GM10847 (cell line): ENCODE data around the gene PSMB5.

Experiments used
- POLR2A ChIP-seq: IDR thresholded peaks from 2 replicates; pipeline ENCODE4 v1.6.1; 2011; ENCODE audit not compliant: insufficient read length; ENCODE audit errors: extremely low read depth

The PSMB5 gene

DNA sequence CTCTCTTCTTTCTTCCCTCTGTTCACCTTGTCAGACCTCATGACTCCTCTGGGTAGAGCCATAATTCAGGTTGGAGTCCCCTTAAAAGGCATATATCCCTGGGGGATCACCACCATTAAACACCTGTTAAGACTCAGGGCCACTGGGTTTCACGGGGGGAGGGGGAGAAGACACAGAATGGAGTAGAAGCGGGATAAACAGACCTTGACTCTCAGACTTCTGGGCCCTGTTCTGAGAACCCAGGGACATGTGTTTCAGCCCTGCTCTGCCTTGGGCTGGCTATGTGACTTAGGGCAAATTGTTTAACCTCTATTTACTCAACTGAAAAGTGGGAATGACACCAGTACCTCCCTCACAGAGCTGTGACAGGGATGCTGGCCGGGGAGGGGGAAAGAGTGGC, 18.0 kb upstream of the PSMB5 start:
- TF ChIP-seq POLR2A, result no peak

GRCh38 chr14:23052182-23052623, 17.5 kb upstream of the PSMB5 start:
- no peak for TF ChIP-seq POLR2A

GRCh38 chr14:23051141-23052057, 16.7 kb upstream of the PSMB5 start:
- TF ChIP-seq POLR2A, result no peak

- no peak for TF ChIP-seq POLR2A
Observed at GRCh38 chr14:23049011-23049410, 14.3 kb upstream of the PSMB5 start.

DNA sequence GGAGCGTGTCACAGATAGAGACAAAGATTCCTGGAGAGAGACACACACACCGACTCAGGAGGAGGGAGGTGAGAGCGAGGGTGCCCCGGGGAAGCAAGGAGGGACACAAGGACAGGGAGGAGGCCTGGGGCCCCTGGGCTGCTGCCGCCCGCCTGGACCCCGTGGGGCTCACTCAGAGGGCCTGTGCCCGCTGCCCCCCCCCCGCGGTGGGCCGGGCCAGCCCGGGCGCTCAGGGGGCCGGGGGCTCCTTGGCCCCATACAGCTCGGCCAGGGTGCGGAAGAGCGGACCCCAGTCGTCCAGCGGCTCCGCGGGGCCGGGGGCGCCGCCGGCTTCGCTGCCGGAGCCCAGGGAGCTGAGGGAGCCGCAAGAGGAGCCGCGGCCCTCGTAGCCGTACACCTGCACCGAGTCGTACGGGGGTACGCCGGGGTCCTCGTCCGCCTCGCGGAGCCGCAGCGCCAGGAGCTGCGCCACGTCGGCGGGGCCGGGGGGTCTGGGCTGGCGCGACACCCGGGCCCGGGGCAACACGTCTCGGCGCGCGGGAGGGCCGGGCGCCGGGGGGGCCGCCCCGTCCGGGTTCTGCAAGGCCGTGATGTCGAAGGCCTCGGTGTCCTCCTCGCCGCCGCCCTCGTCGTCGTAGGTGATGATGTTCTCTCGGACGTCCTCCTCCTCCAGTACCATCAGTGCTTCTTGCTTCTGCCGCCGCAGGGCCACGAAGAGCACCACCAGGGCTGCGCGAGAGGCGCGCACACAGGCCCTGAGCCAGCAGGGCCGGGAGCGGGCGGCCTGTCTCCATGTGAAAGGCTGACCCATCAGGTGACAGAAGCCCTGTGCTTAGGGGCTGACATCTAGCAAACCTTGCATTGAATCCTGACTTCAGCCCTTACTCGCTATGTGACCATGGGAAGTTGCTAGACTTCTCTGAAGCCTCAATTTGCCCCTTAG, 13.3 kb upstream of the PSMB5 start:
- TF ChIP-seq POLR2A, result no peak

DNA sequence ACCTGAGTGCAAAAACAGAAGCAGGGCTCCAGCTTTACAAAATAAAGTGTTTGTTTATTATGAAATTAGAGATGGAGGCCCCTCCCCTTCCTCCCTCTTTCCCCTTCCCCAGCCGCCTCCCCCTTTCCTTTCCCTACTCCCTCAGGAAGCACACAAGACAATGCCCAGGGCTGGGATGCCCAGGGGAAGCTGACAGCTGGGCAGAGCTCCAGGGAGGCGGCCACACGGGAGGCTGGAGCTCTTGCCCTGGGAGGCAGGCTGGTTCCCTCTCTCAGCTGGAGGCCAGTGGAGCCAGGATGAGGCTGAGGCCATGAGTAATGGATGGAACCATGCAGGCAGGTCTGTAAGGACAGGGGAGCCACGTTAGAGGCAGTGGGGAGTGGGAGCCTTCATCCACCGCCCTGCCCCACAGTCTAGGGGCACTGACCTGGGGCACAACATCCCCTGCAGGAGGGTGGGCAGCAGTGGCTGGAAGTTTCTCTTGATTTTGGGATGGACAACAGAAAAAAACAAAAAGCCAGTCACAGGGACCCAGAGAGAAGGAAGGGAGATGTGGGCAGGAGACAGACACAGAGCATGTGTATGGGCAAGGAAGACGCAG, 12.4 kb upstream of the PSMB5 start:
- no peak for TF ChIP-seq POLR2A

DNA sequence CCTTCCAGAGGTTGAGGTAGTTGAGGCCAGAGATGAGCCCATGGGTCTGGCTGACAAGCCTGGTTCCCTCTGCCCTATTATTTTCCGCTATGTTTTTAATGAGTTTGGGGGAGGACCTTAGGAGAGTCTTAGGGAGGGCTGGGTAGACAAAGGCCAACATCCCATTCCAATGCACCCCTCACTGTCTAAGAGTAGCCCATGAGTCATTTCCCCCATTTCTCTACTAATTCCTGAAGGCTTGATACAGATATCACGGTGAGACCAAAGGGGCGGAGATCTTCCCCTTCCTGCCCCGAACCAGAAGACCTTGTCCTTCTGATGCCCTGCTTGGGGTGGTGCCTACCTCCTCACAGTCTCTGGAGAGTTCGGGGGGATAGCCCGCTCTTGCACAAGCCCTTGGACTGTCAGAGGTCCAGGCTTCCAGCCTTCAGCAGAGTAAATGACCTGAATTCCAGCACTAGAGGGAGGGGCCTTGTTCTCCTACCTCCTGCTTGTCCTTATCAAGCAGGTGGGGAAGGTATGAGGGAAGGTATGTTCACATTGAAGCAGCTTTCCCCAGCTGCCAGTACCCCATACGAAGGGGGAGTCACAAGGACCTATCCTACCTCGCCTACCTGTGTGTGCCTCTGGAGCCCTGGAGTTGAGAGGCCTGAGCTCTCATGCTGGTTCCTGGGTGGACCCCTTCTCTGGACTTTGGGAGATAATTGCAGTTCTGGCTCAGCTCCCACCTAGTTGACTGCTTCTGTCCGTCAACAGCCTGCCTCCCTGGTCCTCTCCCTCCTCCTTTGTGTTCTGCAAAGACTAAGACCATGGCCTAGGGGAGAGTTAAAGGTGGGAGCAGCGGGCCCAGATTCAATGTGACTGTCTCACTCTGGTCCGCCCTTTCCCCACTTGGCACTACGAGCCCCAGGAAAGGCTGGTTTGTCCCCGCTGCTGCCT, 11.0 kb upstream of the PSMB5 start:
- TF ChIP-seq POLR2A, result no peak

GRCh38 chr14:23044840-23045239, 10.1 kb upstream of the PSMB5 start:
- TF ChIP-seq POLR2A, result no peak

GRCh38 chr14:23043754-23044153, 9.1 kb upstream of the PSMB5 start:
- no peak for TF ChIP-seq POLR2A

GRCh38 chr14:23043145-23043544, 8.4 kb upstream of the PSMB5 start:
- no peak for TF ChIP-seq POLR2A

DNA sequence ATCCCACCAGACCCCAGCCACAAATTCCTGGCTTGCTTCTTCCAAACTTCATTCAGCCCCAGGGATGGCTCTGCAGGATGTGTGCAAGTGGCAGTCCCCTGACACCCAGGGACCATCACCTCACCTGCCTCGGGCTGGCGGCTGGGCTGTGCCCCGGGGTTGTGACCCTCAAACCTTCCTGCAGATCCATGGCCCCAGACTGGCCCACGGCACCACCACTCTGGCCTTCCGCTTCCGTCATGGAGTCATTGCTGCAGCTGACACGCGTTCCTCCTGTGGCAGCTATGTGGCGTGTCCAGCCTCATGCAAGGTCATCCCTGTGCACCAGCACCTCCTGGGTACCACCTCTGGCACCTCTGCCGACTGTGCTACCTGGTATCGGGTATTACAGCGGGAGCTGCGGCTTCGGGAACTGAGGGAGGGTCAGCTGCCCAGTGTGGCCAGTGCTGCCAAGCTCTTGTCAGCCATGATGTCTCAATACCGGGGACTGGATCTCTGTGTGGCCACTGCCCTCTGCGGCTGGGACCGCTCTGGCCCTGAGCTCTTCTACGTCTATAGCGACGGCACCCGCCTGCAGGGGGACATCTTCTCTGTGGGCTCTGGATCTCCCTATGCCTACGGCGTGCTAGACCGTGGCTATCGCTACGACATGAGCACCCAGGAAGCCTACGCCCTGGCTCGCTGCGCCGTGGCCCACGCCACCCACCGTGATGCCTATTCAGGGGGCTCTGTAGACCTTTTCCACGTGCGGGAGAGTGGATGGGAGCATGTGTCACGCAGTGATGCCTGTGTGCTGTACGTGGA, 7.7 kb upstream of the PSMB5 start, which contains the start of gene PSMB11:
Gene PSMB11, plus strand, starts transcription at position 51 of the 804 bp plus-strand sequence. Its CDS starts 14 bp downstream, at position 65.
- TF ChIP-seq POLR2A, result no peak

DNA sequence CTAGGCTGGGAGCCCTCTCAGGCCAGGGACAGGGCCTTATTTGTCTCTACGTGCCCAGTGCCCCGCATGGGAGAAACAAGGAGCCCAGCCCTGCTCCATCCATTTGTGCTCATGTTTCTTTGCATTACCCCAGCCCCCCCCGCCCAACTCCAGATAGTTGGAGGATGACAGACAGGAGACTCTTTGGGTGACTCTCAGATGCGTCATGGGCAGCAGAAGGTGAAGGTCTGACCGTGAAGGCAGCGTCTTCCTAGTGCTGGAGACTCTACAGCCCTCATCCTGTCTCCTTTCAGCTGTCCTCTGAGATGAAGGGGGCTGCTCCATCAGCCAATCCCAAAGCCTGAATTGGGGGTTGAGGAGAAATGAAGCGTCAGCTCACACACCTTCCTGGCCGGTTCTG, 7.0 kb upstream of the PSMB5 start:
- no peak for TF ChIP-seq POLR2A

GRCh38 chr14:23040100-23040499, 5.4 kb upstream of the PSMB5 start:
- no peak for TF ChIP-seq POLR2A
